HepG2 (cell line): ENCODE results near the gene FAAP20. TPM values are rescaled to one million over a fixed set of nuclear protein-coding genes. Genes with fewer than 3 reads are reported as not detected.

ENCODE experiments used
- ATAC-seq: fragments of 200-7000 bp; cut with Tn5 transposase; 3 replicates; pipeline ENCODE4 v1.9.1; 2020; ENCODE audit warnings: mild to moderate bottlenecking, moderate library complexity
- BruUV-seq: library from RNA; stranded (reverse); fragments of 400-500 nt; replicated peaks from 2 replicates; lab custom pipeline; 2021; lab: Mats Ljungman, UMichigan
- CTCF ChIA-PET: fragments of 300-600 bp; formaldehyde crosslinking; extraction: SDS; loops from one replicate; lab custom pipeline; 2021; ENCODE audit warnings: low total read pairs, inconsistent platforms, low intra/inter-chr PET ratio; lab: Yijun Ruan, JAX
- POLR2A ChIA-PET: fragments of 350-600 bp; sonication (Branson Sonifier 250); formaldehyde crosslinking; loops from one replicate; lab custom pipeline; 2020; ENCODE audit warnings: antibody characterized with exemption, inconsistent platforms; lab: Yijun Ruan, JAX
- DNase-seq: peaks from one replicate; pipeline ENCODE4 v3.0.0-alpha.2; 2015; ENCODE audit warnings: low spot score
- FAIRE-seq: peaks from 3 replicates; lab custom pipeline; 2011; peaks lifted over from hg19 to GRCh38; lab: Jason Lieb, UNC
- H2AFZ ChIP-seq: one replicate; pipeline ENCODE4 v1.6.1; 2011; ENCODE audit warnings: low read length, inconsistent platforms
- H3K27ac ChIP-seq: fragments of 300-600 bp; 3 replicates; pipeline ENCODE4 v1.8.0; 2011; ENCODE audit warnings: mixed run types, mild to moderate bottlenecking, mixed read lengths, low read length, inconsistent platforms; ENCODE audit not compliant: insufficient read depth; ENCODE audit errors: extremely low read length
- H3K27me3 ChIP-seq, 2 experiments: fragments of 200-600 bp in 1 of 2; 2 replicates in 1 of 2; 3 replicates in 1 of 2; pipeline versions ENCODE4 v1.6.0 to v1.8.0; 2011; ENCODE audit warnings: low read length in 2 of 2, mild to moderate bottlenecking in 2 of 2, moderate library complexity in 2 of 2, inconsistent platforms in 1 of 2; ENCODE audit not compliant: insufficient read depth in 2 of 2, control insufficient read depth in 1 of 2
- H3K36me3 ChIP-seq, 2 experiments: fragments of 200-600 bp in 1 of 2; replicated peaks in 1 of 2; 2 replicates in 1 of 2; 3 replicates in 1 of 2; pipeline versions ENCODE4 v1.5.1 to v1.8.0; 2011; ENCODE audit warnings: low read length in 2 of 2, inconsistent platforms in 1 of 2; ENCODE audit not compliant: insufficient read depth in 2 of 2, control insufficient read depth in 1 of 2
- H3K4me1 ChIP-seq: 2 replicates; pipeline ENCODE4 v1.5.1; 2012; ENCODE audit warnings: low read length, inconsistent platforms; ENCODE audit not compliant: insufficient read depth
- H3K4me2 ChIP-seq: 2 replicates; pipeline ENCODE4 v1.6.0; 2011; ENCODE audit warnings: low read depth, low read length, inconsistent platforms
- H3K4me3 ChIP-seq, 3 experiments: fragments of 200-600 bp in 1 of 3; sonication (generic), shearing (Covaris generic) in 1 of 3; replicated peaks in 1 of 3; 2 replicates each; pipeline ENCODE4 v1.5.1; 2011 to 2016; ENCODE audit warnings: low read length in 3 of 3, inconsistent platforms in 2 of 3, low read depth in 2 of 3, mild to moderate bottlenecking in 2 of 3, control low read depth in 1 of 3, mixed read lengths in 1 of 3; ENCODE audit not compliant: insufficient read depth in 1 of 3
- H3K79me2 ChIP-seq: one replicate; pipeline ENCODE4 v1.6.1; 2011; ENCODE audit warnings: low read length, inconsistent platforms; ENCODE audit not compliant: insufficient read depth
- H3K9ac ChIP-seq: 2 replicates; pipeline ENCODE4 v1.6.0; 2011; ENCODE audit warnings: mild to moderate bottlenecking, low read depth, low read length, inconsistent platforms; ENCODE audit not compliant: insufficient read depth
- H3K9me3 ChIP-seq: 2 replicates; pipeline ENCODE4 v1.5.1; 2012; ENCODE audit warnings: mild to moderate bottlenecking, low read length
- H4K20me1 ChIP-seq: 2 replicates; pipeline ENCODE4 v1.6.0; 2011; ENCODE audit warnings: inconsistent platforms, mild to moderate bottlenecking, low read length, moderate library complexity; ENCODE audit not compliant: insufficient read depth
- EHMT2 ChIP-seq: fragments of 200-600 bp; sonication (generic); IDR thresholded peaks from 2 replicates; pipeline ENCODE4 v1.7.0; 2017; ENCODE audit warnings: antibody characterized with exemption, low read depth, low read length, borderline replicate concordance
- FOXK2 ChIP-seq: fragments of 450-650 bp; IDR thresholded peaks from 2 replicates; pipeline ENCODE4 v1.6.1; 2016
- HDAC1 ChIP-seq: sonication (generic); formaldehyde crosslinking; IDR thresholded peaks from 2 replicates; pipeline ENCODE4 v1.5.1; 2020; ENCODE audit warnings: mild to moderate bottlenecking, missing genetic modification reagents
- HOXA9 ChIP-seq: sonication (generic); formaldehyde crosslinking; IDR thresholded peaks from 2 replicates; pipeline ENCODE4 v1.8.1; 2022; ENCODE audit warnings: missing genetic modification reagents, mild to moderate bottlenecking, moderate library complexity, borderline replicate concordance
- MAZ ChIP-seq, 2 experiments: sonication (generic) in 1 of 2; formaldehyde crosslinking in 1 of 2; IDR thresholded peaks; 2 replicates each; pipeline versions ENCODE4 v1.5.0 to v1.6.1; 2012 to 2020; ENCODE audit warnings: low read depth in 2 of 2, mild to moderate bottlenecking in 2 of 2, borderline replicate concordance in 1 of 2, improper control_type of control experiment in 1 of 2, low read length in 1 of 2, missing genetic modification reagents in 1 of 2, moderate library complexity in 1 of 2
- NRL ChIP-seq: sonication (generic); formaldehyde crosslinking; IDR thresholded peaks from 2 replicates; pipeline ENCODE4 v1.5.0; 2020; ENCODE audit warnings: missing genetic modification reagents, mild to moderate bottlenecking, moderate library complexity, borderline replicate concordance
- SNRNP70 ChIP-seq: fragments of 200-400 bp; formaldehyde crosslinking; IDR thresholded peaks from 2 replicates; pipeline ENCODE4 v1.6.1; 2017; ENCODE audit warnings: mild to moderate bottlenecking, low read depth, low read length, moderate library complexity
- TEAD3 ChIP-seq: optimal IDR thresholded peaks from 2 replicates; pipeline ENCODE3; 2016; ENCODE audit warnings: borderline replicate concordance
- TP53 ChIP-seq: sonication (generic); formaldehyde crosslinking; conservative IDR thresholded peaks from 2 replicates; pipeline ENCODE4 v1.4.0; 2020; ENCODE audit warnings: missing genetic modification reagents
- ZFP36L1 ChIP-seq: sonication (generic); formaldehyde crosslinking; IDR thresholded peaks from 2 replicates; pipeline ENCODE4 v1.8.0; 2022; ENCODE audit warnings: mild to moderate bottlenecking, missing genetic modification reagents, moderate library complexity
- ZNF205 ChIP-seq: IDR thresholded peaks from 2 replicates; pipeline ENCODE4 v1.6.1; 2018; ENCODE audit warnings: missing biosample characterization, missing genetic modification reagents
- ZNF724P ChIP-seq: sonication (generic); formaldehyde crosslinking; IDR thresholded peaks from 2 replicates; pipeline ENCODE4 v1.8.0; 2022; ENCODE audit warnings: missing genetic modification reagents, borderline replicate concordance
- ZNF781 ChIP-seq: sonication (generic); formaldehyde crosslinking; IDR thresholded peaks from 2 replicates; pipeline ENCODE4 v1.5.1; 2020; ENCODE audit warnings: borderline replicate concordance, mild to moderate bottlenecking, missing genetic modification reagents; ENCODE audit errors: not compliant biosample characterization
- WGBS: methylation state at CpG from one replicate; pipeline ENCODE4 v1.1.6; 2017; ENCODE audit warnings: low lambda C conversion rate; 5-methylcytosine and 5-hydroxymethylcytosine counted together
- in situ Hi-C: cut with HindIII; loops from 2 replicates; pipeline ENCODE4 v1.10.0; 2017; ENCODE audit warnings: low pct_unique_long_range_greater_than_20kb; ENCODE audit not compliant: extremely low pct_ligation_motif_present
- intact Hi-C: fragments of 100-400 bp; cut with micrococcal nuclease; formaldehyde crosslinking; loops from one replicate; pipeline ENCODE4 v1.10.0; 2022; ENCODE audit not compliant: unreplicated experiment
- polyA plus RNA-seq, 8 experiments: library from polyadenylated mRNA; depleted of rRNA in 3 of 8; stranded (reverse) in 7 of 8; unstranded in 1 of 8; fragments of >200 nt; fragmentation: Illumina TruSeq in 4 of 8; extraction: Trizol in 4 of 8; gene quantifications; 2 replicates each; pipeline versions ENCODE4 v1.2.1 to v1.2.3, GENCODE V29; 2011 to 2016; ENCODE audit warnings: low read depth in 4 of 8, missing spikeins in 1 of 8, mixed read lengths in 1 of 8; ENCODE audit not compliant: insufficient read depth in 1 of 8
- total RNA-seq, 5 experiments: library from RNA; depleted of rRNA; stranded (reverse); fragments of >200 nt; fragmentation: Illumina TruSeq; extraction: Trizol; gene quantifications; 2 replicates each; pipeline ENCODE4 v1.2.3, GENCODE V29; 2016; ENCODE audit warnings: low read depth in 1 of 5
- TF ChIP-seq, protein P1 (sequence below): sonication (generic); formaldehyde crosslinking; IDR thresholded peaks from 2 replicates; pipeline ENCODE4 v1.5.0; 2020; ENCODE audit warnings: missing genetic modification reagents, mild to moderate bottlenecking, borderline replicate concordance
- TF ChIP-seq, protein P2 (sequence below): sonication (generic); formaldehyde crosslinking; IDR thresholded peaks from 2 replicates; pipeline ENCODE4 v1.5.0; 2020; ENCODE audit warnings: mild to moderate bottlenecking, missing genetic modification reagents
- TF ChIP-seq, protein P3 (sequence below), 2 experiments: sonication (generic) in 1 of 2; formaldehyde crosslinking in 1 of 2; IDR thresholded peaks; 2 replicates each; pipeline versions ENCODE4 v1.4.0 to v1.6.1; 2018 to 2020; ENCODE audit warnings: missing genetic modification reagents in 2 of 2, borderline replicate concordance in 1 of 2, low read depth in 1 of 2, mild to moderate bottlenecking in 1 of 2, missing biosample characterization in 1 of 2
- TF ChIP-seq, protein P4 (sequence below): sonication (generic); formaldehyde crosslinking; IDR thresholded peaks from 2 replicates; pipeline ENCODE4 v1.8.0; 2022; ENCODE audit warnings: mild to moderate bottlenecking, missing genetic modification reagents, moderate library complexity

The FAAP20 gene
- total and polyA plus RNA-seq, 2 of the 13 experiments (the other 11 are each of a cell fraction or from before 2014, with no cell fraction given) = 9.6 to 10.8 TPM

DNA sequence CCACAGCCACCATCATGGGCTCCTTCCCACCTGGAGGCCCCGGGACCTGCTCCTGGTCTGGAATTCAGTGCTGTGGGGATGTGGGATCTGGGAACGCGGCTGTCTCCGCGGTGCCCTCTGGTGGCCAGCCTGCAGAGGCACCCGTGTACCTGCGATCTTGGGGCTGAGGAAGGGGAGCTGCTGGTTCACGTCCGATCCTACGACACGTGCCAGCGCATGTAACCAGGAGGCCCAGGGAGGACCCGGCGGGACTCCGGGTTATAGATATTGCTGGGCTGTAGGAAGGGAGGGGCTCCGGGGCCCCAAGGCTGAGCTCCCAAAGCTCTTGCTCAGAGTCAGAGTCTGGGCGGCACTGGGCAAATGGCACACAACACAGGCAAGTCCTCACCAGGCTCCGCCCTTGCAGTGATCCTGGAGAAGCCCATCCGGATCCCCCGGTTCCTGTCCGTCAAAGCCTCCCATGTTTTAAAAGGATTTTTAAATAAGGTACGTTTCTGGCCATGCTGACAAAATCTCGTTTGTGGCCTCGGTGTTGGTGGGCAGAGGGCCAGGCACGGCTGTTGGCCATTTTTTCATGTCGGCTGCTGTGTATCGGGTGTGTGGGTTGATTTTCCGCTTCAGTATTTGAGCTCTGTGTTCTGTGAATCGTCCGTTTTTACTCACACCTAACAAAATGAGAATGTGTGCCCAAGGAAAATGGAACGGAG, 20.1 kb downstream of the FAAP20 start:
- ATAC-seq (peak; percentile 77), DNase-seq (peak; percentile 23), FAIRE-seq (peak; percentile 62)
- H3K9me3 ChIP-seq = no peaks in the 10 kb centered on the region
- H3K79me2 ChIP-seq = no peaks in the 10 kb centered on the region
- H3K4me1 ChIP-seq = no peaks in the 10 kb centered on the region
- no peak overlapping the region for H3K27ac ChIP-seq
- ChIA-PET POLR2A (interaction anchor here (0.6 kb wide), 1 partner anchor 20 kb away, joined by 3 read pairs; the partner anchor contains the start of gene FAAP20), CTCF (no interaction called here)
- no TSS peak for BruUV-seq
- peaks cover 31 to 72% of the 10 kb centered on the region in 2 experiments for H3K36me3 ChIP-seq
- no peaks in the 10 kb centered on the region for H3K27me3 ChIP-seq
- H3K9ac ChIP-seq = no peak overlapping the region
- no peaks in the 10 kb centered on the region; the same call in 1 of the 2 replicates for H4K20me1 ChIP-seq
- intact Hi-C loops = loop anchor here (1.0 kb wide), 1 partner anchor 42 kb away; no protein-coding TSS in a partner anchor
- no peak overlapping the region for H3K4me3 ChIP-seq
- no peak overlapping the region for H3K4me2 ChIP-seq
- in situ Hi-C loops = loop anchor here (25.0 kb wide), 1 partner anchor 338 kb away; no protein-coding TSS in a partner anchor
- no peak overlapping the region for H2AFZ ChIP-seq
- WGBS = 97% methylated on average over 16 of the region's 31 CpGs
- TF ChIP-seq, protein P1, sequence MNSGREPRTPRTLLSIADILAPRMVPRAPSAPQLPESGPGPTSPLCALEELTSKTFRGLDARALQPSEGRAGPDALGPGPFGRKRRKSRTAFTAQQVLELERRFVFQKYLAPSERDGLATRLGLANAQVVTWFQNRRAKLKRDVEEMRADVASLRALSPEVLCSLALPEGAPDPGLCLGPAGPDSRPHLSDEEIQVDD (CRISPR knock-in tag) = no peak
- TF ChIP-seq ZNF724P (CRISPR knock-in tag) (no peak), ZFP36L1 (CRISPR knock-in tag) (no peak), FOXK2 (no peak), MAZ (IDR thresholded peaks at IDR 0.05; ENCODE audit: borderline replicate concordance, low read depth, low read length) (no peak), MAZ (CRISPR knock-in tag; IDR thresholded peaks at IDR 0.05; ENCODE audit: low read depth) (no peak), TP53 (CRISPR knock-in tag) (no peak), ZNF781 (CRISPR knock-in tag) (no peak), HOXA9 (CRISPR knock-in tag) (no peak), HDAC1 (no peak), TEAD3 (CRISPR knock-in tag) (peak; percentile 46), ZNF205 (CRISPR knock-in tag) (no peak), NRL (CRISPR knock-in tag) (no peak), SNRNP70 (no peak), EHMT2 (no peak)
- TF ChIP-seq, protein P2, sequence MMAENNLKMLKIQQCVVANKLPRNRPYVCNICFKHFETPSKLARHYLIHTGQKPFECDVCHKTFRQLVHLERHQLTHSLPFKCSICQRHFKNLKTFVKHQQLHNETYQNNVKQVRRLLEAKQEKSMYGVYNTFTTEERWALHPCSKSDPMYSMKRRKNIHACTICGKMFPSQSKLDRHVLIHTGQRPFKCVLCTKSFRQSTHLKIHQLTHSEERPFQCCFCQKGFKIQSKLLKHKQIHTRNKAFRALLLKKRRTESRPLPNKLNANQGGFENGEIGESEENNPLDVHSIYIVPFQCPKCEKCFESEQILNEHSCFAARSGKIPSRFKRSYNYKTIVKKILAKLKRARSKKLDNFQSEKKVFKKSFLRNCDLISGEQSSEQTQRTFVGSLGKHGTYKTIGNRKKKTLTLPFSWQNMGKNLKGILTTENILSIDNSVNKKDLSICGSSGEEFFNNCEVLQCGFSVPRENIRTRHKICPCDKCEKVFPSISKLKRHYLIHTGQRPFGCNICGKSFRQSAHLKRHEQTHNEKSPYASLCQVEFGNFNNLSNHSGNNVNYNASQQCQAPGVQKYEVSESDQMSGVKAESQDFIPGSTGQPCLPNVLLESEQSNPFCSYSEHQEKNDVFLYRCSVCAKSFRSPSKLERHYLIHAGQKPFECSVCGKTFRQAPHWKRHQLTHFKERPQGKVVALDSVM (CRISPR knock-in tag) = no peak
- TF ChIP-seq, protein P3, sequence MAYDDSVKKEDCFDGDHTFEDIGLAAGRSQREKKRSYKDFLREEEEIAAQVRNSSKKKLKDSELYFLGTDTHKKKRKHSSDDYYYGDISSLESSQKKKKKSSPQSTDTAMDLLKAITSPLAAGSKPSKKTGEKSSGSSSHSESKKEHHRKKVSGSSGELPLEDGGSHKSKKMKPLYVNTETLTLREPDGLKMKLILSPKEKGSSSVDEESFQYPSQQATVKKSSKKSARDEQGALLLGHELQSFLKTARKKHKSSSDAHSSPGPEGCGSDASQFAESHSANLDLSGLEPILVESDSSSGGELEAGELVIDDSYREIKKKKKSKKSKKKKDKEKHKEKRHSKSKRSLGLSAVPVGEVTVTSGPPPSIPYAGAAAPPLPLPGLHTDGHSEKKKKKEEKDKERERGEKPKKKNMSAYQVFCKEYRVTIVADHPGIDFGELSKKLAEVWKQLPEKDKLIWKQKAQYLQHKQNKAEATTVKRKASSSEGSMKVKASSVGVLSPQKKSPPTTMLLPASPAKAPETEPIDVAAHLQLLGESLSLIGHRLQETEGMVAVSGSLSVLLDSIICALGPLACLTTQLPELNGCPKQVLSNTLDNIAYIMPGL (CRISPR knock-in tag; IDR thresholded peaks at IDR 0.05; ENCODE audit: borderline replicate concordance in 1 of 2, low read depth in 1 of 2) = 0 out of 4 replicates have a peak, but pooled peaks have one; percentile 21 to 37
- TF ChIP-seq, protein P4, sequence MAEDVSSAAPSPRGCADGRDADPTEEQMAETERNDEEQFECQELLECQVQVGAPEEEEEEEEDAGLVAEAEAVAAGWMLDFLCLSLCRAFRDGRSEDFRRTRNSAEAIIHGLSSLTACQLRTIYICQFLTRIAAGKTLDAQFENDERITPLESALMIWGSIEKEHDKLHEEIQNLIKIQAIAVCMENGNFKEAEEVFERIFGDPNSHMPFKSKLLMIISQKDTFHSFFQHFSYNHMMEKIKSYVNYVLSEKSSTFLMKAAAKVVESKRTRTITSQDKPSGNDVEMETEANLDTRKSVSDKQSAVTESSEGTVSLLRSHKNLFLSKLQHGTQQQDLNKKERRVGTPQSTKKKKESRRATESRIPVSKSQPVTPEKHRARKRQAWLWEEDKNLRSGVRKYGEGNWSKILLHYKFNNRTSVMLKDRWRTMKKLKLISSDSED (CRISPR knock-in tag) = no peak
